ENCODE results near the gene POM121. TPM values are rescaled to one million over a fixed set of nuclear protein-coding genes. Genes with fewer than 3 reads are reported as not detected.
"Not testable (repeated sequence)": the region's sequence is repeated elsewhere in the genome, so short reads cannot be mapped to it uniquely, and the experiment has no call there.

Gene POM121
- total and polyA plus RNA-seq, 2 experiments from 2014 or later: 24.5 to 39.8 TPM

- H3K27me3 ChIP-seq (ENCODE audit: insufficient read depth); H3K4me2 ChIP-seq; H3K36me3 Mint-ChIP-seq (ENCODE audit: low read depth); H3K36me3 ChIP-seq (ENCODE audit: insufficient read depth); H2AFZ ChIP-seq; H3F3A ChIP-seq (replicated peaks; ENCODE audit: low read depth); H3K27ac Mint-ChIP-seq; H3K9me3 Mint-ChIP-seq; H3K9me2 ChIP-seq (ENCODE audit: insufficient read depth); H3K4me3 ChIP-seq; H3K4me3 Mint-ChIP-seq; H4K20me1 ChIP-seq (replicated peaks; ENCODE audit: insufficient read depth); H3K4me1 ChIP-seq (ENCODE audit: insufficient read depth); H3K79me2 ChIP-seq (replicated peaks; ENCODE audit: insufficient read depth); H3K27me3 Mint-ChIP-seq (ENCODE audit: insufficient read depth, low read depth, poor library complexity); DNase-seq (ENCODE audit: low spot score); H3K4me1 Mint-ChIP-seq; H3K27ac ChIP-seq (ENCODE audit: low read depth): not testable (repeated sequence)
- peak; percentile 16; the same call in 2 of the 3 replicates for ATAC-seq
Measured at GRCh38 chr7:72974781-72975180, 49.9 kb downstream of the POM121 start.

- H3K27me3 Mint-ChIP-seq (ENCODE audit: insufficient read depth, low read depth, poor library complexity); H3K36me3 Mint-ChIP-seq (ENCODE audit: low read depth); H2AFZ ChIP-seq; DNase-seq (ENCODE audit: low spot score); H3K4me1 Mint-ChIP-seq; H4K20me1 ChIP-seq (replicated peaks; ENCODE audit: insufficient read depth); H3K9me2 ChIP-seq (ENCODE audit: insufficient read depth); H3K4me1 ChIP-seq (ENCODE audit: insufficient read depth); H3K4me3 ChIP-seq; H3K27ac Mint-ChIP-seq; H3K27me3 ChIP-seq (ENCODE audit: insufficient read depth); H3F3A ChIP-seq (replicated peaks; ENCODE audit: low read depth); H3K79me2 ChIP-seq (replicated peaks; ENCODE audit: insufficient read depth); H3K27ac ChIP-seq (ENCODE audit: low read depth); H3K36me3 ChIP-seq (ENCODE audit: insufficient read depth); H3K4me2 ChIP-seq; H3K4me3 Mint-ChIP-seq; H3K9me3 Mint-ChIP-seq: not testable (repeated sequence)
- peak; percentile 46 for ATAC-seq
Measured at GRCh38 chr7:72975656-72976286, 50.9 kb downstream of the POM121 start.

GRCh38 chr7:72976434-72976833, 51.5 kb downstream of the POM121 start:
- not testable (repeated sequence) for H4K20me1 ChIP-seq (replicated peaks; ENCODE audit: insufficient read depth); H3K36me3 ChIP-seq (ENCODE audit: insufficient read depth); H3K27me3 Mint-ChIP-seq (ENCODE audit: insufficient read depth, low read depth, poor library complexity); H2AFZ ChIP-seq; H3K36me3 Mint-ChIP-seq (ENCODE audit: low read depth); H3K4me1 ChIP-seq (ENCODE audit: insufficient read depth); H3K79me2 ChIP-seq (replicated peaks; ENCODE audit: insufficient read depth); H3K27ac Mint-ChIP-seq; H3K9me2 ChIP-seq (ENCODE audit: insufficient read depth); H3K4me2 ChIP-seq; H3K27ac ChIP-seq (ENCODE audit: low read depth); H3F3A ChIP-seq (replicated peaks; ENCODE audit: low read depth); H3K4me3 Mint-ChIP-seq; H3K27me3 ChIP-seq (ENCODE audit: insufficient read depth); ATAC-seq; H3K9me3 Mint-ChIP-seq; H3K4me1 Mint-ChIP-seq; H3K4me3 ChIP-seq; DNase-seq (ENCODE audit: low spot score)

GRCh38 chr7:72980382-72980781, 55.5 kb downstream of the POM121 start:
- not testable (repeated sequence) for ATAC-seq; H3K36me3 ChIP-seq (ENCODE audit: insufficient read depth); H3K27me3 Mint-ChIP-seq (ENCODE audit: insufficient read depth, low read depth, poor library complexity); H2AFZ ChIP-seq; H3K4me3 Mint-ChIP-seq; H3K27ac Mint-ChIP-seq; H3K9me3 Mint-ChIP-seq; H3K4me1 ChIP-seq (ENCODE audit: insufficient read depth); H3K4me3 ChIP-seq; DNase-seq (ENCODE audit: low spot score); H3K36me3 Mint-ChIP-seq (ENCODE audit: low read depth); H4K20me1 ChIP-seq (replicated peaks; ENCODE audit: insufficient read depth); H3K79me2 ChIP-seq (replicated peaks; ENCODE audit: insufficient read depth); H3K9me2 ChIP-seq (ENCODE audit: insufficient read depth); H3K4me2 ChIP-seq; H3F3A ChIP-seq (replicated peaks; ENCODE audit: low read depth); H3K27me3 ChIP-seq (ENCODE audit: insufficient read depth); H3K27ac ChIP-seq (ENCODE audit: low read depth); H3K4me1 Mint-ChIP-seq

GRCh38 chr7:72982084-72982483, 57.2 kb downstream of the POM121 start:
- H3K79me2 ChIP-seq (replicated peaks; ENCODE audit: insufficient read depth); H3K9me3 Mint-ChIP-seq; ATAC-seq; H2AFZ ChIP-seq; H3K36me3 ChIP-seq (ENCODE audit: insufficient read depth); H3K4me1 Mint-ChIP-seq; H3K4me1 ChIP-seq (ENCODE audit: insufficient read depth); H3K4me3 Mint-ChIP-seq; H3K4me3 ChIP-seq; DNase-seq (ENCODE audit: low spot score); H3K36me3 Mint-ChIP-seq (ENCODE audit: low read depth); H3K27ac ChIP-seq (ENCODE audit: low read depth); H3F3A ChIP-seq (replicated peaks; ENCODE audit: low read depth); H3K9me2 ChIP-seq (ENCODE audit: insufficient read depth); H3K27me3 Mint-ChIP-seq (ENCODE audit: insufficient read depth, low read depth, poor library complexity); H4K20me1 ChIP-seq (replicated peaks; ENCODE audit: insufficient read depth); H3K4me2 ChIP-seq; H3K27ac Mint-ChIP-seq; H3K27me3 ChIP-seq (ENCODE audit: insufficient read depth): not testable (repeated sequence)

- H3K9me3 Mint-ChIP-seq; H3K27ac Mint-ChIP-seq; H3K4me2 ChIP-seq; H3K4me3 ChIP-seq; H3K36me3 ChIP-seq (ENCODE audit: insufficient read depth); DNase-seq (ENCODE audit: low spot score); H3K36me3 Mint-ChIP-seq (ENCODE audit: low read depth); H3F3A ChIP-seq (replicated peaks; ENCODE audit: low read depth); H2AFZ ChIP-seq; H3K4me1 Mint-ChIP-seq; H3K27ac ChIP-seq (ENCODE audit: low read depth); H3K9me2 ChIP-seq (ENCODE audit: insufficient read depth); H3K27me3 Mint-ChIP-seq (ENCODE audit: insufficient read depth, low read depth, poor library complexity); H3K4me3 Mint-ChIP-seq; H4K20me1 ChIP-seq (replicated peaks; ENCODE audit: insufficient read depth); H3K4me1 ChIP-seq (ENCODE audit: insufficient read depth); H3K79me2 ChIP-seq (replicated peaks; ENCODE audit: insufficient read depth); H3K27me3 ChIP-seq (ENCODE audit: insufficient read depth): not testable (repeated sequence)
- ATAC-seq: peak; percentile 76
Measured at GRCh38 chr7:72990146-72990913, 65.4 kb downstream of the POM121 start.
